SIG-M5 treated with dmso at 0.1 percent for 504 hours (cell line): ENCODE measurements around the gene NPHP4.

Experiments used
- DNase-seq: peaks from one replicate; lab custom pipeline; 2025; ENCODE audit not compliant: unreplicated experiment; lab: John Stamatoyannopoulos, UW

The NPHP4 gene

DNA sequence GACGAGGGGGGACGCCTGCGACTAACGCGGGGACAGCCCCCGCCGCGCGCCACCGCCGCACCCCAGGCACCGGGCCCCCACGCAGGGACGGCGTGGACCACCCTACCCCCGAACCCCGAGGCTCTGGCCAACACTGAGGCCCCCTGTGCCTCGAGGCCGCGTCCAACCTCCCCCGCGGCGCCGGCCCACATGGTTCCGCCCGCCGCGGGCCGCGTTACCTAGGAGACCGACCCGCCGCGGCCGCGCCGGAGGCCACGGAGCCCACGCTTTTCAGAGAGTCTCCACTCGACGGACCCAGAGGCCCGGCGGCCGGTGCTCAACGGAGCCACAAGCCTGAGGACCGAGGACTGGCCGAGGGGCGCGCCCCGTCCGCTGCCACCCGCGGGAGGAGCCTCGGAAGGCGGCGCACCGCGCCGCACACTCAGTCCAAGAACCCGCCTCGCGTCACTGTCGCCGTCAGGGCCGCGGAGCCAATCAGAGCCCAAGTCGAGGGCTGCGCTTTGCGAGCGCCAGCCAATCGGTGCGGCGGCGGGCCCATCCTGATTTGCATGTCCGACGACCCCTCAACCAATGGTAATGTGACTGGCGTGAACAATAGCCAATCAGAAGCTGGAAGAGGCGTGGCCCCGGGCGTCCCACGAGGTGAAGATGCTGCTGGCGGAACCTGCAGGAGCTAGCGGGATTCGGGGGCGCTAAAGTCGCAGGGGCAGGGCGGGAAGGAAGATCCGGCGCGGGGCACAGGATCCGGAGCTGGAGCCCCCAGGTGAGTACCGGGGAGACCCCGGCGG, at the start of gene NPHP4:
Gene NPHP4, minus strand, starts transcription at position 400 of the 788 bp plus-strand sequence. CDS start 6,136 bp downstream, outside the sequence.
- DNase-seq, result peak; percentile 97

DNA sequence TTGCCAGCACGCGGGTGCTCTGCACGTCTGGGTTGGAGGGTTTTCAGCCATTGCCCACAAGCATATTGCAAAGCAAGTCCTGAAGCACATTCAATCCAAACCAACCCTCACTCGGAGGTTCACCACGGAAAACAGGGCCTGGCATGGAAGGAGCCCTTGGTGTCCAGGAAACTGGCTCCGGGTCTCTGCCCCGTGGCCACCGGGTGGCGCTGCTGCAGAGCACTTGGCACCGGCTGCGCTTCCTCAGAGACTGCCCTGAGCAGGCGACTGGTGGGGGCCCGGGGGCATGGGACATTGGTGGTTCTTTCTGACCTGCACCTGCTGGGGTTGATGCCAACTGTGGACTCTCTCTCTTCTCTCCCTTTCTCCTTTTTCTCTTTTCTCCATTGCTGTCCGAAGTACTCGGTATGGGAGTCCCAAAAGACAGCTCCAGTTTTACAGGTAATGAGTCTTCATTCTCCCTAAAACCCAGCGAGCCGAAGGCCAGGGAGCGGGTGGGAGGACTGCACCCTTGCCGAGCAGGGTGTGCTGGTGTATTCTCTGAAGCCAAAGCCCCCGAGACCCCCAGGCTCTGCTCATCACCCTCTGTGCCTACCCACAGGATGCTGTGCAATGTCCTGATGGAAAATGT, 49.3 kb upstream of the NPHP4 start:
- no peak for DNase-seq

DNA sequence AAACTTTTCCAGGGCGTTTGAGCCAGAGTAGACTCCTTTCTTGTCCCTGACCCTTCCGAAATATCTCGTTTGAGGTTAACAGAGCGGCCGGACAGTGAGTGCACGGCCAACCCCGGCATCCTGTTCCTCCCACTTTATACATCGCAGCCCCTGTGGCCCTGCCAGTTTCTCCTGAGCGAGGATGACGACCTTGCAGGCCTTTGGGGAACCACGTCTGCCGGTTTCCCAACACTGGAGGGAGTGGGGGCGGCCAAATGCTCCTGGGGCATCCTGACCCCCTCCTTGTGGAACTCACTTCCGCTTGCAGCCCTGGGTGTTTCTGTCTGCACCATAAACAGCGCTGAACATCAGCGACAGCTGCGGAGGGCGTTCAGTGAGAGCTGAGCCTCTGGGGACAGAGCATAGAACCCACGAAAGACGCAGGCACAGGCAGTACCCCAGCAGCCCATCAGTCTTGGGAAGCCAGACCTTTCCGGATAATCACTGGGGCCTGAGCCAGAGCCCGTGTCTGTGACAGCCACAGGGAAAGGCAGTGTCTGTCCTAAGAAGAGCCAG, 48.7 kb upstream of the NPHP4 start:
- DNase-seq, result no peak

DNA sequence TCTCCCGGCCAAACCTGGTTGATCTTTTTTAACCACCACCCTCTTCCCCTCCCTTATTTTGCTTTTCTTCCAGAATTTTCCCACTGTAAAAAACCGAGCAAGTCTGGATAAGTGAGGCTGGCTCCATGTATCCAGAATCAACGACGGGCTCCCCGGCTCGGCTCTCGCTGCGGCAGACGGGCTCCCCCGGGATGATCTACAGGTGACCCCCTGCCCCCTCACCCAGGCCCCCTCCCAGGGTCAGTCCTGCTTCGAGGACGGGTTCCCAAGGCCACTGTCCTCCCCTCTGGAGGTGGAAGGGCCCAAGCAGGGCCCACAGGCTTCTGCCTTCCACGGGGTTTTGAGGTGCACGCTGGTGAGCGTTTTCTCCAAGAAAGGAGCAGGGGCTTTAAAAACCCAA, 48.2 kb upstream of the NPHP4 start:
- DNase-seq, result no peak

DNA sequence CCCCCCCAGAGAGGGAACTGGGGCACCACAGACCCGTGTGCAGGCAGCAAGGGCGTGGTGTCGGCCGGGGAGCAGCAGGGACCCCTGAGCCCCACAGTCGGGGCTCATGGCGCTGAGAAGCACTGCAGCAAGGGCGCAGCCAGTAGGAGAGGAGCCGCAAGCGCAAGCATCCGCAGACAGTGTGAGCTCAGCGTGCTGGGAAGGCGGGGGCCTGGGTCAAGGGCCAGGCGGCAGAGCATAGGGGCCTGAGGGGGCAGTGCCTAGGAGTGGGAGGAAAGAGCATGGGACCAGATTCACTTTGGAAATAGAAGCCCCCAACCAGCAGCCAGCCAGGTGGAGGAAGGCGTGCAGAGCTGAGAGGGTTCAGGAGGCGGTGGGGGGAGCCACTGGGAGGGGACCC, 46.8 kb upstream of the NPHP4 start:
- DNase-seq, result no peak

DNA sequence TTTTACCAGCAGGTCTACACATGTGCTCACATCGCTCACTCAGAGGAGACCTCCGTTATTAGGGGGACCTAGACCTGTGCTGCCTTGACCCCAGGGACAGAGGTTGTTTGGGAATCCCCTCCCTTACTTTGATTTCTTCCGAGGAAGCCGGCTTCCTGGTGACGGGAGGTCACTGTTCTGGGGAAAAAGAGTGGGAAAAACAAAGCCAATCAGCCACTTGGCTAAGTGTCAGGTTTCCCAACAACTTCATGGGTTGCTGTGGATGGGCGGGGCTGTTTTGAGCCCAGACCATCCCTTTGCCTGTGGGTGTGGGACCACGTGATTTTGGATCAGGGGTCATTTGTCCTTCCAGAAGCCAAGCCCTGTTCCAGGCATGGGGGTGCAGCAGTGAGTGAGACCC, 46.4 kb upstream of the NPHP4 start:
- DNase-seq, result no peak

DNA sequence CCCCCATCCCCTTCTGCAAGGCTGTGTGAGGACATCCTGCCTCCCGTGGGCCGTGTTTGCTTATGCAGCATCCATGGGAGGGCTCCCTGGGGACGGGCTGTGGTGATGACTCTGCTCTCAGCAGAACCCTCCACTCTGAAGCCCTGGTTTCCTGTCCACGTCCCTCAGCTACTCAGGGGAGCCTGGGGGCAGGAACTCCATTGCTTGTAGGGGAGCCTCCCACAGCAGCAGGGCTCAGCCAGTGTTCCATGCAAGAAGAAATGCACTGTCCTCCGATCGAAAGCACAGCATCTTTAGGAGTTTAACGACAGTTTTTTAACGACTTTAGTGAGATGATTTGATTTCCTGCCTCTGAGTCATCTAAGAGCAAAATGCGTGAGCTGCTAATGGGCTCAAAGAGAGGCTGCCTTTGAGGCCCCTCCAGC, 45.1 kb upstream of the NPHP4 start:
- DNase-seq, result no peak

DNA sequence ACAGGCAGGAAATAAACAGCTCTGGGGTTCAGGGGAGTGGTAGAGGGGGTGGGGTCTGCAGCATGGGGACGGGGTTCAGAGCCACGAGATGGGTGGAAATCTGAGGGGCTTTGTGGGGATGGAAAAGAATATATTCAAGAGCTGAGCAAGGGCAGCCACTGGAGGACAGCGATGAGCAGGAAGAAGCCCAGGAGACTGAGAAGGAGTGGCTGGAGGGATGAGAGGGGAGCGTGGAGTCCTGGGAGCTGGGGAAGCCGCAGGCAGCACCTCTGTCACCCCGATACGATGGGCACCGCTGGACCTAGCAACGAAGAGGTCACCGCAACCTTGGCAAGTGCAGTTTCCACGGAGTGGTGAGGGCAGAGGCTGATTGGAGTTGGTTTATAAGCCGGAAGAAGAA, 43.5 kb upstream of the NPHP4 start:
- no peak for DNase-seq

DNA sequence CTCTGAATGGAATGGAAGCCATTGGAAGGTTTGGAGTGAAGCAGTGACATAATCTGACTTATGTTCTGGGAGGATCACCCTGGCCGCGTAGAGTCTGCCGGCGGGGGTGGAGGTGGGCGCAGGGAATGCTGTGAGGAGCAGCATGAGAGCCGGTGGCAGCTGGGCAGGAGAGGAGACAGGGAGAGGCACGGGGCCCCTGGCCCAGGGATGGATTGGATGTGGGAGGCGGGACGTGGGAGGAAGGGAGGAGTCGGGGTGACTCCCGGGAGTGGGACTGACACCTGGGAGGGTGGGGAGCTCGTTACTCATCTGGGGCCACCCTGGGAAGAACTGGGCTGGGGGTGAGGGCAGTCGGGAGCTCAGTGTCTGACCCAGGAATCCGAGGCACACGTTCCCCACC, 43.1 kb upstream of the NPHP4 start:
- no peak for DNase-seq

DNA sequence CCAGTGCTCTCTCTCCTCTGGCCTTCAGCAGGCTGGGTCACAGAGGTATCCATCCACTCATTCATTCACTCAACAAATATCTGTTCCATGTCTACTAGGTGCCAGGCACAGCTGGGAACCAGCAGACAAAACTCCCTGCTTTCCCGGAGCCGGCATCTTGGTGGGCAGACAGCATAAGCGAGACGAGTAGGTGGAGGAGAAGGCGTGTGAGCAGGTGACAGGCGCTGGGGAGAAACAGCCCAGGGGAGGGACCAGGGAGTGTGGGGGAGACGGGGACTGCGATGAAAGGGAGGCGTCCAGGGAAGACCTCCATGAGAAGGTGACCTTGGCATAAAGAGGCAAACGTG, 42.5 kb upstream of the NPHP4 start:
- no peak for DNase-seq

DNA sequence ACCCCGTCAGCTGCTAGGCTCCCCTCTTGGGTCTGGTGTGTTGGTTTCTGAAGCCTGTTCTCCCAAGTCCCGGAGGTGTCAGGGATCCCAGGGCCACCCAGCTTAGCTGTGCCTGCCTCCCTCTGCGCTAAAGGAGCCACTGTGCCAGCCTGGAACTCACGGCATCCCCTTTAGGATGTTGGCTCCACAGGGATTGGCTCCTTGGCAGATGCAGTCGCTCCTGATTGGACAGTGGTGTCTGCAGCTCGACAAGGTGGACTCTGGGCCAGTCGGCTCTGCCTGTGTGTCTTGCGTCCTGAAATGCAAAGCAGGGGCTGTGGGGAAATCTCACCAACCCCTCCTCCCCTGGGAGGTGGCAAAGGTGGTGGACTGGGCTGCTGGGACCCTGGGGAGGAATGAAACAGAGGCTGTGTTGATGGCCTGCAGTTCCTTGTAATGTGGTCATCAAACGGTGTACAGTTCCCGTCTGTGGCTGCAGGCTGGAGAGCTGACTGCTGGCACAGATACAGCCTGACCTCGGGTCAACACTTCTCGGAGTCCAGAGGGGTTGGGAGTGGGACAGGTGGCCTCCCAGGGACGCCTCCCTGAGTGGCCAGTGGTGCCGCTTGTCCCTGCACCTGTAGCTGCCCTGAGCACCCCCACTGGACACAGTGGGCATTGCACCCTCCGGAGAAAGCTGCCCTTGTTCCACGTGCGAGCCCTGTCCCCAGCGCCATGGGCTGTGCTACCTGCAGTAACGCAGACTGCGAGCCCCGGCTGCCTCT, 41.9 kb upstream of the NPHP4 start:
- no peak for DNase-seq

DNA sequence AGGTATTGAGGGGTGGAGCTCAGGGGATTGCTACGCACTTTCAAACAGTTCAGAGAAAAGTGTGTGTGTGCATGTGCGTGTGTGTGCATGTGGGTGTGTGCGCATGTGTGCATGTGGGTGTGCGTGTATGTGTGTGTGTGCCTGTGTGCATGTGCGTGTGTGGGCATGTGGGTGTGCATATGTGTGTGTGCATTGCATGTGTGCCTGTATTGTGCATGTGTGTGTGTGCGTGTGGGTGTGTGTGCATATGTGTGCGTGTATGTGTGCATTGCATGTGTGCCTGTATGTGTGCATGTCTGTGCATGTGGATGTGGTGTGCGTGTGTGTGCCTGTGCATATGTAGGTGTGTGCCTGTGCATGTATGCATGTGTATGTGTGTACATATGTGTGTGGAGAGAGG, 40.9 kb upstream of the NPHP4 start:
- DNase-seq, result no peak

DNA sequence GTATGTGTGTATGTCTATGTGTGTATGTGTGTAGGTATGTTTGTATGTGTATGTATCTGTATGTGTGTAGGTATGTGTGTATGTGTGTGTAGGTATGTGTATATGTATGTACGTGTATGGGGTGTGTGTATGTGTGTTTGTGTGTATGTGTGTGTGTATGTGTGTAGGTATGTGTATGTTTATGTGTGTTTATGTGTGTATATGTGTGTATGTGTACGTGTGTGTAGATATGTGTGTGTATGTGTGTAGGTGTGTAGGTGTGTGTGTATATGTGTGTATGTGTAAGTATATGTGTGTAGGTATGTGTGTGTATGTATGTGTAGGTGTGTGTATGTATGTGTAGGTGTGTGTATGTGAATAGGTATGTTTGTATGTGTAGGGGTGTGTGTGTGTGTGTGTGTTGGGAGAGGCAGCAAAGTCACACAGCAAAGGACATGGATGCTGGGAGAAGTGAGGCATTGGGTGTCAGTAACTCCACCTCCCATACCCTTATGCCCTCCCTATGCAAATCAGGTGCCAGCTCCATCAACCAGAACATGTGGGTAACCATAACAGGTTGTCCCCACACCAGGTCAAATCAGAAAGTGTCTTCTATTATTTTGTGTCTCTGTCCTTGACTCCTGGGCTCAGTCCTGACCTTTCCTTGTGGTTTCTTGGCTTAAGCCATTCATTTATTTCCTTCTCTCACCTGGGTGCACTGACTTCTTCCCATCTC, 38.5 kb upstream of the NPHP4 start:
- no peak for DNase-seq

DNA sequence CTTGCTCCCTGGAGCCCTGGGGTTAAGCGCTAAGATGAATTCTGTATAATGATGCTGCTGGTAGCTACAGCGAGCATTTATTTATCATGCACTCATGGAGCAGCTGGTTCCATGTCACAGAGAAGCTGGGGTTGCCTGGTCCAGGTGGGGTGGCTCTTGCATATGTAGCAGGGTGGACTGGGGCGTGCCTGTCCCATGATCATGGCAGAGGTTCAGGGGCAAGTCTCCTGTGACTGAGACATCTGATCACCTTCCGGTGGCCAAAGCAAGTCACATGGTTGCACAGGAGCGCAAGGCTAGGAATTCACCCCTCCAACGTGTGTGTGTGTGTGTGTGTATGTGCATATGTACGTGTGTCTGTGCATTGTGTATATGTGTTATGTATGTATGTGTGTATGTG, 37.9 kb upstream of the NPHP4 start:
- no peak for DNase-seq

DNA sequence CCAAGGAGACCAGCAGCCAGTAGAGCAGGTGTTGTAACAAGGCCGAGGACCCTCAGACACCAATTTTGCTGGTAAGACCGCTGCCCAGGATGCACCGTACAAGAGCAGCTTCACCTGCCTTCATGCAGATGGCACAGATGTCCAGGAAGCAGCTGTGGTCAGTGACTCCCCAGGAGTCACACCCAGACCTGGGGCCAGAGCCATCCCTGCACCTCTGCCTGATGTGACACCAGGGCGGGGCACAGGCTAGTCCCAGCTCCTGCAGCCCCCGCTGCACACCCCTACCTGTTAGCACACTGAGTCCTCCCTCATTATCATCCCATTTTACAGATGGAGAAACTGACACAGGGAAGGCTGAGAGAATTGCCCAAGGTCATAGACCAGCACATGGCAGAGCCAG, 37.1 kb upstream of the NPHP4 start:
- DNase-seq, result no peak

DNA sequence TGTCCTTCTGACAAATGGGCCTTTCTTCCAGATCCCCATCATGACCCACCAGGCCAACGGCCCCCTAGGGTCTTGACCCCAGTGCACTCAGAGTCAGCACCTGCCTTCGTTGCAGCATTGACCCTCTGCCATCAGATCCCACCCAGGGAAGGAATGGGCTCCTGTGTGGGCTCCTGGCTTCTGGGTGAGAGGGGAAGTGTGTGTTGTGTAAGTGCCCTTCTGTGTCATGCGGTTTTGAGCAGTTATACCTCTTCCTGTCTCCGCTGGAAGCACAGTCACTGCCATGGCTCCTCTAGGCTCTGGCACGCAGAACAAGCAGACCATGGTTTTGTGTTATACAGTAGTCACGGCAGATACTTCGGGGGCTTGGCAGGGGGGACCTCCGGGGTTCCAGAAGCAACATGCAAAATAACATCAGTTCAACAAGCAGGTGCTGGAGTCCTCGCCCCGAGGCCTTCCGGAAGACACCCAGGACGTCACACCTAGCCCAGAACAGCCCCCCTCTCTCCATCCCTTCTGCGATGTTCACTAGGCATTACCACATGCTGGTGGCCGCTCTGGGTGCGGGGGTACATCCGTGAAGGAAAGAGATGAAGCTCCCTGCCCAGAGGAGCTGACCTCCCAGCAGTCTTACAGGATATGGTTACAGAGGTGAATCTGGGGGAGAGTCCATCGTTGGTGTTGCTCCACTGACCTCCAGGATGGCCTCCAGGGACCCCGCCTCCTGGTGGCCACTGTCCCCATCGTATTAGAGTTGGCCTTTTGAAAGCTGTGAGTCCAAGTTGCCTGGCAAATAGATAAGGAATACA, 36.0 kb upstream of the NPHP4 start:
- DNase-seq, result peak; percentile 93

DNA sequence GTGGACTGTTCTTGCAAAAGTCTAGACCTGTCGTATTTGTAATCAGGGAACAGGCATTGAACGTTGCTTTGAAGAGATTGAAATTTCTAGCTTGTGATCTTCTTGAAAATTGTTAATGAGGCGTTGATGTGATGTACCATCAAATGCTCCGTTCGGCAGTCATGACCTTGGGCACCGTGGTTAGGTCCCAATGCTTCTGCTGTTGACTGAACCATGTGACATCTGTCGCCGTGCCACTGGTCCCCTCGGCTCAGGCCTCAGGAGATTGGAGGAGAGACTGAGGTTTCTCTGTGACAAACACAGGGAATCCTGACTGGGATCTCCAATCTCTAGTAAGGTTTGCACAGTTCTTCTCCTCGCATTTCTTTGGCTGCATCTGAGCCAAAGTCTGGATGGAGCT, 35.4 kb upstream of the NPHP4 start:
- peak; percentile 36 for DNase-seq

DNA sequence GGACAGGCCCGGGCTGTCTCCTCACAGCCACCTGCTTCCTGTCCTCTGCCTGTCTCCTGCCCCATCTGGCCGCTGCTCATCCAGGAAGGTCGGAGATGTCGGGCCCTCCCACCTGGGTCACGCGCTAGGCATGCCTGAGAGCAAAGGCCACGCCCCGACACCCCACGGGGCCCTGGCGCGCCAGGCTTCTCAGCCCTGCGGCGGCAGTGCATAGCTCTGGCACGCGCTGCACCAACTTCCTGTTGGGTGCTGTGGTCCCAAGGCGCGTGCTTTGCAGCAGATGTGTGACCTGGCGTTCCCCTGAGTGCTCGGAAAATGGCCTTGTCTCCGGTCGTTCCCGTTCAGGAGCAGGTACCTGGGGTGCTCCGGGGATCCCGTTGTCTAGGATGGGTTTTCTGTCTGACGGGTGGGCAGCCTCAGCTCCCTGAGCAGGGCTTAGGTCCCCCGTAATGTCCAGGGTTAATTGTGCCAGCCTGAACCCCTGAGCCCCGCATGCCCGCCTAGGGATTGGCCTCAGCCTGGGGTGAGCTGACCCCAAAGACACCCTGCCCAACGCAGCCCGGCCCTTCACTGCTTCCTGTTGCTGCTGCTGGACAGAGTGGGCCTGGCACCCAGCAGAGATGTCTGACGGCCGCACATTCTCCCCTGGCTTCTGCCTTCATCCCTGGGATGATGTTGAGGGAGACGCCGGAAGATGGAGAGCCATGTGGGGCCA, 34.0 kb upstream of the NPHP4 start:
- DNase-seq, result peak; percentile 92

DNA sequence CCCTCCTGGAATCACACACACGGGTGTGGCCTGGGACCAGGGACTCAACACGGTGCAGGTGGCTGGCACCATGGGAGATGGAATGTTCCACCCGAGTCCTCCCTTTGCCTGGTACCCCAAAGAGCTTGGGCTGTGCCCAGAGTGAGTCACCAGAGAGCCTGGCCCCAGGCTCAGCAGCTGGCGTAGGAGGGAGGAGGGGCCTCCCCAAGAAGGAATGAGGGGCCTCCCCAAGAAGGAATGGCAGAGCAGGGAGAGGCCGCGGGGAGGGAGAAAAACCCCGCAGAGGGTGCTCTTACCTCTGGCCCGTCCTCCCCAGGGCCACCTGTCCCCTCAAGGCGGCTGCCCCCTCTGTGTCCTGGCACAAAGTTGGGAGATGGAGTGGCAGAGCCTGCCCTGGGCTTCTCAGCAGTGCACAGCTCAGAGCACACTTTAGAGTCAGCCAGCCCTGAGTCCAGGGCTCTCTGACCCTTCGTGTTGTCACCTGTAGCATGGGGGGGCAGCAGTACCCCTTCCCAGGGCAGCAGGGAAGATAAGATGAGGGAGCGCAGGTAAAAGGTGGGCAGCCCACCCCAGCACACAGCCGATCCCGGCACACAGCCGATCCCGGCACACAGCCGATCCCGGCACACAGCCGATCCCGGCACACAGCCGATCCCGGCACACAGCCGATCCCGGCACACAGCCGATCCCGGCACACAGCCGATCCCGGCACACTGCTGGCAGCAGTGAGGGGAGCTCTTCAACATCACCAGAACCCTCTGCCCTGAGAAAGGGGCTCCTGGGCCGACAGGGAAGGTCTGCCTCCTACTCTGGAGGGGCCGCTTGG, 33.3 kb upstream of the NPHP4 start:
- peak; percentile 30 for DNase-seq
